Heart right ventricle (tissue), 16 donors: ENCODE results near the gene ASB11. TPM values are rescaled to one million over a fixed set of nuclear protein-coding genes. Genes with fewer than 3 reads are reported as not detected.

ENCODE experiments used
- ATAC-seq, 8 donors: fragments of 200-7000 bp; cut with Tn5 transposase; one replicate each; pipeline ENCODE4 v1.9.1; 2020; ENCODE audit warnings: mild to moderate bottlenecking in 8 of 8, moderate library complexity in 8 of 8, moderate number of reproducible peaks in 1 of 8
- DNase-seq, 2 donors: peaks; one replicate each; pipeline ENCODE4 v3.0.0-alpha.2; 2020
- H3K27ac ChIP-seq, 10 donors: fragments of 200-600 bp; sonication (generic) in 2 of 10; one replicate each; pipeline versions ENCODE4 v1.5.0 to v1.8.0; 2020 to 2022; ENCODE audit warnings: mild to moderate bottlenecking in 3 of 10
- H3K27me3 ChIP-seq, 7 donors: fragments of 200-600 bp; one replicate each; pipeline ENCODE4 v1.8.0; 2021 to 2022; ENCODE audit warnings: mild to moderate bottlenecking in 2 of 7
- H3K36me3 ChIP-seq, 9 donors: fragments of 200-600 bp; sonication (generic) in 1 of 9; one replicate each; pipeline versions ENCODE4 v1.5.0 to v1.8.0; 2020 to 2022; ENCODE audit warnings: mild to moderate bottlenecking in 2 of 9
- H3K4me1 ChIP-seq, 9 donors: fragments of 200-600 bp; sonication (generic) in 1 of 9; one replicate each; pipeline versions ENCODE4 v1.5.0 to v1.8.0; 2020 to 2022; ENCODE audit warnings: mild to moderate bottlenecking in 4 of 9
- H3K4me3 ChIP-seq, 10 donors: fragments of 200-600 bp; sonication (generic) in 2 of 10; one replicate each; pipeline versions ENCODE4 v1.5.0 to v1.8.0; 2020 to 2022; ENCODE audit warnings: mild to moderate bottlenecking in 7 of 10, moderate library complexity in 2 of 10
- H3K9me3 ChIP-seq, 11 donors: fragments of 200-600 bp in 10 of 11; sonication (generic) in 2 of 11; one replicate each; pipeline versions ENCODE4 v1.5.0 to v1.8.0; 2013 to 2022; ENCODE audit warnings: mild to moderate bottlenecking in 2 of 11, control low read depth in 1 of 11, moderate library complexity in 1 of 11
- CTCF ChIP-seq, 9 donors: fragments of 200-600 bp; sonication (generic) in 2 of 9; IDR thresholded peaks; one replicate each; pipeline versions ENCODE4 v1.5.0 to v1.8.0; 2021 to 2022; ENCODE audit warnings: antibody characterized with exemption in 9 of 9, mild to moderate bottlenecking in 5 of 9, moderate library complexity in 1 of 9
- WGBS, 2 donors: extraction: QIAGEN DNeasy Blood & Tissue Kit; methylation state at CpG; one replicate each; pipeline ENCODE4 v1.1.7; 2013; ENCODE audit warnings: inconsistent platforms in 1 of 2; 5-methylcytosine and 5-hydroxymethylcytosine counted together
- intact Hi-C, 10 donors: fragments of 100-400 bp; cut with DNase I; formaldehyde crosslinking; loops; one replicate each; pipeline versions ENCODE4 v1.11.1 to v1.14.2; 2022
- polyA plus RNA-seq, 2 donors: library from polyadenylated mRNA; stranded (reverse); fragments of 200-250 nt; gene quantifications; one replicate each; pipeline ENCODE4 v1.2.3, GENCODE V29; 2013
- total RNA-seq, 10 donors: library from RNA; stranded (reverse); fragmentation: NEBNext Ultra II Directional in 3 of 10; extraction: Animal tissue kit (Norgen Biotek cat#: 25700) in 3 of 10; gene quantifications; one replicate each; pipeline versions ENCODE4 v1.2.1 to v1.2.4, GENCODE V29; 2021 to 2023
- donor health status: Arrhythmogenic right ventricular cardiomyopathy.
- donor health status: ischemic (EF 13 %, LVEDD 7.1; RV severe dilation, severe dysfunction).
- donor health status: healthy with polysubstance abuse.
- donor health status: DM: no; HTN: yes; CAD: no.
- donor health status: DM: no; HTN: no; CAD: no.
- donor health status: ischemic (EF 25% LVEDD 6.9; RV normal size, moderate dysfunction).
- donor health status: ischemic (EF 25% LVEDD 5.7; RV mildly dilated, moderate dysfunction).
- donor health status: healthy.
- donor health status: DM: yes; HTN: yes; CAD: no.
- donor health status: Ischemic cardiomyopathy.
- donor health status: ischemic (EF 35%, LVEDD 5.7; RV mildly dilated, moderate dysfunction).
- donor health status: nonischemic (EF 11% LVEDD 7.7; RV severe dilation, severe dysfunction).
- donor health status: DM: yes; HTN: yes; CAD: no.
- donor health status: PGD.
- donor health status: ischemic (EF 29% LVEDD 5.4; RV normal size, mild dysfunction).
- donor health status: nonischemic (EF 23%, LVEDD 6.1; RV moderate dilation, normal function).

The ASB11 gene
- total and polyA plus RNA-seq, 12 donors, result 4.3 to 149 (median 101) TPM

DNA sequence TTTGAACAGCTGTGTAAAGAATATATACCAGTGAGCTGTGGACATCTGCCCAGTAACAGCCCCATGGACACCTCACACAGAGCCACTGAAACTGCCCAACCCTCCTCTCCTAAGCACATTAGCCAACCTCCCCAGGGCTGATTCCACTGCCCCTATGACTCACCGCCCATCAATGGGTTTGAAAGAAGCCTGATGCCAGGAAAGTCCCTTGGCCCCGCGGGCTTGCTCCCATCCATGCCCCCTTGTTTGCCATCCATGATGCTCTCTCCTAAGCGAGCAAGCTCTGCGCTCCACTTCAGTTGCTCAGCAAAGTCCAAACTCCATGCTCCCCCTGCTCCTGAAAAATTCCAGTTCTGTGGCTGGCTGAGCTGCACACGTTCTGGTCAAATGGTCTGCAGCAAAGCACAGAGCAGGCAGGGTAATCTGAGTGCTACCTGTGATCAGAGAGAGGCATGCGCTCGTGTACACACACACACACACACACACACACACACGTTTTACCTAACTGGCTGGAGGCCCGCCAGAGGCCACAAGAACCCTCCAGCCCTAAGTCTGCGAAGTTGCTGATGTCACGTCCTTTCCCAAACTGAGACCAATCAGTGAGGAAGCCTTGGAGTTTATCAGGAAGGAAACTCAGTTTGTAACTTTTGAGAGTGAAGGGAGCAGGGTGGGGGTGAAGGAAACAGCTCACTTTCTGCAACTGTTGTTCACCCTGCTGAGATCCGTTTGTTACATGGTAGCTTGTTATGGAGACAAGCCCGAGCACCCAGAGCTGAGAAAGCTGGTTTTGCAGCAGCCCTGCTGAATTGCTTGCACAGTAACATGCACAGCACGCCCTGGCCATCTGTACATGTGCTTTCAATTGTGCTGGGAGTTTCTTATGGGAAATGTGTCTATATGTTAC is 45.6 kb downstream of the ASB11 start, which contains the start of gene ASB9:
ASB9 (minus strand) TSS at position 466 of the 904 bp plus-strand sequence; CDS start at position 257, 209 bp downstream.
- peak within 1 kb of the TSS in 6 of 10 donors; percentile 16 to 38 (median 30) for H3K4me3 ChIP-seq

DNA sequence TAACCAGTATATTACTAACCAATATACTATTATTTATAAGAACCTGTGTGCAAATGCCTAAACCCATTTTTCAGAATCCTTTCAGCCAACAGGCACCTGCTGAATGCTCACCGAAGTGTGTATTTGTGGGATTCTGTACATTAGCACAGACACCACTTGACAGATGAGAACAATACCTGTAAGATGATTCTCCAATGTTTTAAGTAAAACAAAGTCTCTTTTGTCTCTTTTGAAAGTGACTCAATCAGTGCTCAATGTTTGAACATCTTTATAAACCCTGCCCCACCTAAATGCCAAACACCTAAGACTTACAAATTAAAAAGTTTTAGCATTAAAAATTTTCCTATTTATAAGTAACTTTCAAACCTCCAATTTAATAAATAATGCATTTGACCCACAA is 46.3 kb downstream of the ASB11 start:
- no peak for TF ChIP-seq CTCF (IDR thresholded peaks at IDR 0.05)
- WGBS, 2 donors, result 85 to 100% methylated on average over 1 of the region's 1 CpG
- Histone ChIP-seq H3K4me1 (no peaks in the 10 kb centered on the region), H3K27me3 (peaks cover 0 to 5% (median 0%) of the 10 kb centered on the region in 7 donors), H3K4me3 (peak overlapping the region in 3 of 10 donors; percentile 28 to 38 (median 36)), H3K27ac (no peak overlapping the region), H3K36me3 (no peaks in the 10 kb centered on the region), H3K9me3 (peaks cover 0 to 5% (median 0%) of the 10 kb centered on the region in 11 donors)
- ATAC-seq (no peak), DNase-seq (no peak)
- intact Hi-C loops, result no loop called here

More for the DNA sequence above, 45.6 kb downstream of the ASB11 start, which contains the start of gene ASB9:
- Histone ChIP-seq H3K9me3 (peaks cover 0 to 5% (median 0%) of the 10 kb centered on the region in 11 donors), H3K27ac (peak within 1 kb of the TSS in 4 of 10 donors; percentile 36 to 52 (median 42)), H3K4me1 (no peaks in the 10 kb centered on the region), H3K36me3 (no peaks in the 10 kb centered on the region), H3K27me3 (peaks cover 0 to 3% (median 0%) of the 10 kb centered on the region in 7 donors)
- no peak for TF ChIP-seq CTCF (IDR thresholded peaks at IDR 0.05)
- DNase-seq (peak in 1 of 2 donors; percentile 45), ATAC-seq (peak; percentile 50 to 91 (median 77))
- intact Hi-C loops, result no loop called here
- 36 to 40% methylated on average over 15 of the region's 15 CpGs for WGBS, 2 donors

DNA sequence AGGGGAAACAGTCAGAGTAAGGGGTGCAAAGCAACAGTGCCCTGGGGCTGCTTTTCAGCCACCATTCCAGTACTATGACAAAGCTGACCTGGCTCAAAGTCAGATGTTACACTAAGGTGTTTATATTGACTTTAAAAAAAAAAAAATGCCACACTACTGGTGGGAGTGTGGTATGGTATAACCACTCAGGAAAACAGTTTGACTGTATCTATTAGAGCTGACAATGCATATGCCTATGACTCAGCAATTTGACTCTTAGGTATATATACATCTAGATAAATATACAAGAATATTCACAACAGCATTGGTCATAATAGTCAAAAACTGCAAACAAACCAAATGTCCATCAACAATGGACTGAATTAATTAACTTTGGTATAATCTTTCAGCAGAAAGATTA is 60.6 kb downstream of the ASB11 start:
- no peaks in the 10 kb centered on the region for H3K4me1 ChIP-seq
- no peak for ATAC-seq
- H3K9me3 ChIP-seq, result no peaks in the 10 kb centered on the region
- DNase-seq, result no peak
- no peak overlapping the region for H3K4me3 ChIP-seq
- peaks cover 0 to 10% (median 0%) of the 10 kb centered on the region in 7 donors for H3K27me3 ChIP-seq
- no peak for TF ChIP-seq CTCF (IDR thresholded peaks at IDR 0.05)
- no peak overlapping the region for H3K27ac ChIP-seq
- no peaks in the 10 kb centered on the region for H3K36me3 ChIP-seq
- intact Hi-C loops, result no loop called here

DNA sequence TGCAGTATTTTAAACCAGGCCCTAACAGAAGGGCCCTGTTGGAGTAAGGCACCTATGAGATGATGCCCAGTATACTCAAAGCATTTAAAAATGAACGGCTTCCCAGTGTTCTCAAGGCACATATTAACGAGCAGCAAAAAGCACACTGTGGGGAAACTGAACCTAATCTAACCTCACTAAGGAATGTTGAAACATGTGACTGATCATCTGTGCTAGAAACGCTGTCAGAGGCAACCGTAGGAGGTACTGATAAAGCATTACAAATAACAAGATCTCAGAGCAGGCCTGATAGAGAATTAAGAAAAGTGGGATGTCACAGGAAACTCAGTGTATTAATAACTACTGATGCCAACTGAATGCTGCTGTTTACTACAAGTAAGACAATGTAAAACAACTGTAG is 69.5 kb downstream of the ASB11 start:
- no peak for TF ChIP-seq CTCF (IDR thresholded peaks at IDR 0.05)
- H3K9me3 ChIP-seq, result no peaks in the 10 kb centered on the region
- ATAC-seq (no peak), DNase-seq (no peak)
- intact Hi-C loops, result loop anchor here in 3 of 10 donors (10.0 kb wide), 3 partner anchors 1151 to 1211 kb away; no protein-coding TSS in a partner anchor
- no peaks in the 10 kb centered on the region for H3K4me1 ChIP-seq
- no peak overlapping the region for H3K27ac ChIP-seq
- peaks cover 0 to 42% (median 0%) of the 10 kb centered on the region in 7 donors for H3K27me3 ChIP-seq
- no peak overlapping the region for H3K4me3 ChIP-seq
- WGBS, 2 donors, result 41 to 53% methylated on average over 4 of the region's 4 CpGs
- no peaks in the 10 kb centered on the region for H3K36me3 ChIP-seq
